T-helper 1 cell (primary cell): ENCODE measurements around the gene IMPDH2.
A peak's percentile ranks its signal among the peaks of the same experiment; 100 is the strongest.
"Not testable (repeated sequence)": the region's sequence is repeated elsewhere in the genome, so short reads cannot be mapped to it uniquely, and the experiment has no call there.

Experiments used
- DNase-seq, 5 donors: peaks; one replicate each; pipeline ENCODE4 v3.0.0-alpha.2; 2012 to 2020

IMPDH2 gene

GRCh38 chr3:49021213-49021812 lies 7.9 kb downstream of the IMPDH2 start:
- peak; percentile 97 to 99 (median 99) for DNase-seq

- peak in 1 of 5 donors; percentile 58 for DNase-seq
Observed at GRCh38 chr3:49020330-49021212, 8.6 kb downstream of the IMPDH2 start.

- no peak for DNase-seq
Observed at GRCh38 chr3:49019941-49020329, 9.3 kb downstream of the IMPDH2 start.

GRCh38 chr3:49018707-49019006 lies 10.5 kb downstream of the IMPDH2 start:
- DNase-seq, result no peak

- DNase-seq, result peak in 4 of 5 donors; percentile 31 to 61 (median 48)
Observed at GRCh38 chr3:49017971-49018706, 11.1 kb downstream of the IMPDH2 start, which contains the start of gene DALRD3. Gene DALRD3 (minus strand): TSS chr3:49018580. CDS start chr3:49018564, 16 bp downstream.

GRCh38 chr3:49017229-49017970 lies 11.8 kb downstream of the IMPDH2 start:
- DNase-seq, result no peak

- no peak for DNase-seq
Observed at GRCh38 chr3:49016414-49017228, 12.6 kb downstream of the IMPDH2 start.

- DNase-seq, result no peak
Observed at GRCh38 chr3:49015765-49016164, 13.4 kb downstream of the IMPDH2 start.

- no peak for DNase-seq
Observed at GRCh38 chr3:49015072-49015471, 14.1 kb downstream of the IMPDH2 start.

- DNase-seq, result peak in 3 of 5 donors; percentile 29 to 49 (median 32)
Observed at GRCh38 chr3:49013738-49014660, 15.2 kb downstream of the IMPDH2 start.

GRCh38 chr3:49013113-49013737 lies 16.0 kb downstream of the IMPDH2 start:
- no peak for DNase-seq

GRCh38 chr3:49012441-49013017 lies 16.7 kb downstream of the IMPDH2 start:
- no peak for DNase-seq

- no peak for DNase-seq
Observed at GRCh38 chr3:49009396-49009795, 19.8 kb downstream of the IMPDH2 start.

GRCh38 chr3:49008627-49009026 lies 20.6 kb downstream of the IMPDH2 start:
- DNase-seq, result not testable (repeated sequence)

- DNase-seq, result peak; percentile 82 to 91 (median 83)
Observed at GRCh38 chr3:49007771-49008528, 21.2 kb downstream of the IMPDH2 start.

GRCh38 chr3:49007068-49007770 lies 22.0 kb downstream of the IMPDH2 start, which contains the start of gene WDR6:
Gene WDR6 (plus strand): TSS chr3:49007391. CDS start chr3:49007432, 41 bp downstream.
- DNase-seq, result peak; percentile 95 to 99 (median 97)

GRCh38 chr3:49006408-49007067 lies 22.7 kb downstream of the IMPDH2 start:
- DNase-seq, result no peak

- no peak for DNase-seq
Observed at GRCh38 chr3:49005998-49006397, 23.2 kb downstream of the IMPDH2 start.
